HEK293T (cell line): ENCODE measurements around the gene UPK2.
"Not testable (repeated sequence)": the region's sequence is repeated elsewhere in the genome, so short reads cannot be mapped to it uniquely, and the experiment has no call there.

ENCODE experiments used
- ARNT ChIP-seq: fragments of 450-650 bp; IDR thresholded peaks from 2 replicates; pipeline ENCODE4 v1.6.1; 2017; ENCODE audit warnings: mild to moderate bottlenecking
- BHLHE40 ChIP-seq: fragments of 450-650 bp; IDR thresholded peaks from 2 replicates; pipeline ENCODE4 v1.6.1; 2016; ENCODE audit warnings: mild to moderate bottlenecking, moderate library complexity, borderline replicate concordance
- CTBP1 ChIP-seq: fragments of 450-650 bp; IDR thresholded peaks from 2 replicates; pipeline ENCODE4 v1.6.1; 2016; ENCODE audit warnings: borderline replicate concordance
- FOXA1 ChIP-seq: fragments of 450-650 bp; IDR thresholded peaks from 2 replicates; pipeline ENCODE4 v1.6.1; 2016; ENCODE audit warnings: mild to moderate bottlenecking
- FOXK2 ChIP-seq: fragments of 450-650 bp; IDR thresholded peaks from 2 replicates; pipeline ENCODE4 v1.6.1; 2016; ENCODE audit warnings: mild to moderate bottlenecking
- HDGF ChIP-seq: fragments of 450-650 bp; IDR thresholded peaks from 2 replicates; pipeline ENCODE4 v1.6.1; 2017; ENCODE audit warnings: antibody characterized with exemption, borderline replicate concordance
- L3MBTL2 ChIP-seq: fragments of 450-650 bp; conservative IDR thresholded peaks from 2 replicates; pipeline ENCODE4 v1.6.1; 2016; ENCODE audit warnings: mild to moderate bottlenecking
- LEF1 ChIP-seq: fragments of 450-650 bp; IDR thresholded peaks from 2 replicates; pipeline ENCODE4 v1.6.1; 2017; ENCODE audit warnings: mild to moderate bottlenecking, borderline replicate concordance
- NFRKB ChIP-seq: fragments of 450-650 bp; IDR thresholded peaks from 2 replicates; pipeline ENCODE4 v1.6.1; 2016; ENCODE audit warnings: mild to moderate bottlenecking, moderate library complexity
- SP1 ChIP-seq: fragments of 450-650 bp; IDR thresholded peaks from 2 replicates; pipeline ENCODE4 v1.6.1; 2017
- SUZ12 ChIP-seq: fragments of 450-650 bp; IDR thresholded peaks from 2 replicates; pipeline ENCODE4 v1.6.1; 2016; ENCODE audit warnings: mild to moderate bottlenecking
- ZNF384 ChIP-seq: fragments of 450-650 bp; IDR thresholded peaks from 2 replicates; pipeline ENCODE4 v1.6.1; 2016
- TF ChIP-seq, protein P1 (sequence below): fragments of 450-650 bp; IDR thresholded peaks from 2 replicates; pipeline ENCODE4 v1.6.1; 2016

DNA sequence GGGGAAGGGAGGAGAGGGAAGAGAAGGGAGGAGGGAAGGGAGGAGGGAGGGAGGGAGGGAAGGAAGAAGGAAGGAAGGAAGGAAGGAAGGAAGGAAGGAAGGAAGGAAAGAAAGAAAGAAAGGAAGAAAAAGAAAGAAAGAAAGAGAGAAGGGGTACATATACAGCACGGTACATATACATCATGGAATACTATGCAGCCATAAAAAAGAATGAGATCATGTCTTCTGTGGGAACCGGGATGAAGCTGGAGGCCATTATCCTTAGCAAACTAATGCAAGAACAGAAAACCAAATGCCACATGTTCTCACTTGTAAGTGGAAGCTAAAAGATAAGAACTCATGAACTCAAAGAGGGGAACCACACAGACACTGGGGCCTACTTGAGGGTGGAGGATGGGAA, 13.4 kb downstream of the UPK2 start:
- not testable (repeated sequence) for TF ChIP-seq L3MBTL2, NFRKB, SUZ12, FOXA1, BHLHE40, ARNT, SP1, FOXK2, ZNF384, HDGF, LEF1, CTBP1
- TF ChIP-seq, protein P1, sequence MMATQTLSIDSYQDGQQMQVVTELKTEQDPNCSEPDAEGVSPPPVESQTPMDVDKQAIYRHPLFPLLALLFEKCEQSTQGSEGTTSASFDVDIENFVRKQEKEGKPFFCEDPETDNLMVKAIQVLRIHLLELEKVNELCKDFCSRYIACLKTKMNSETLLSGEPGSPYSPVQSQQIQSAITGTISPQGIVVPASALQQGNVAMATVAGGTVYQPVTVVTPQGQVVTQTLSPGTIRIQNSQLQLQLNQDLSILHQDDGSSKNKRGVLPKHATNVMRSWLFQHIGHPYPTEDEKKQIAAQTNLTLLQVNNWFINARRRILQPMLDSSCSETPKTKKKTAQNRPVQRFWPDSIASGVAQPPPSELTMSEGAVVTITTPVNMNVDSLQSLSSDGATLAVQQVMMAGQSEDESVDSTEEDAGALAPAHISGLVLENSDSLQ, result not testable (repeated sequence)
